Heart left ventricle (tissue), 16 donors: ENCODE results near the gene SLC12A4. TPM values are rescaled to one million over a fixed set of nuclear protein-coding genes. Genes with fewer than 3 reads are reported as not detected.
A peak's percentile ranks its signal among the peaks of the same experiment; 100 is the strongest.

Experiments
- ATAC-seq, 4 donors: fragments of 200-7000 bp; cut with Tn5 transposase; one replicate each; pipeline ENCODE4 v1.9.1; 2020 to 2022; ENCODE audit warnings: moderate library complexity in 4 of 4, mild to moderate bottlenecking in 3 of 4, moderate number of reproducible peaks in 1 of 4
- DNase-seq, 5 donors: peaks; one replicate each; pipeline ENCODE4 v3.0.0-alpha.2; 2020
- H3K27ac ChIP-seq, 12 donors: fragments of 200-600 bp; sonication (generic) in 4 of 12; one replicate each; pipeline versions ENCODE4 v1.5.0 to v1.8.0; 2016 to 2022; ENCODE audit warnings: mild to moderate bottlenecking in 2 of 12
- H3K27me3 ChIP-seq, 9 donors: fragments of 200-600 bp; sonication (generic) in 2 of 9; one replicate each; pipeline versions ENCODE4 v1.5.1 to v1.8.0; 2016 to 2022; ENCODE audit warnings: mild to moderate bottlenecking in 3 of 9
- H3K36me3 ChIP-seq, 9 donors: fragments of 200-600 bp; sonication (generic) in 2 of 9; one replicate each; pipeline versions ENCODE4 v1.5.0 to v1.8.0; 2018 to 2022; ENCODE audit warnings: mild to moderate bottlenecking in 2 of 9
- H3K4me1 ChIP-seq, 12 donors: fragments of 200-600 bp; sonication (generic) in 4 of 12; one replicate each; pipeline versions ENCODE4 v1.5.0 to v1.8.0; 2016 to 2022; ENCODE audit warnings: mild to moderate bottlenecking in 3 of 12
- H3K4me3 ChIP-seq, 12 donors: fragments of 200-600 bp; sonication (generic) in 4 of 12; one replicate each; pipeline versions ENCODE4 v1.5.0 to v1.8.0; 2017 to 2022; ENCODE audit warnings: mild to moderate bottlenecking in 9 of 12, moderate library complexity in 4 of 12
- H3K9me3 ChIP-seq, 12 donors: fragments of 200-600 bp; sonication (generic) in 4 of 12; one replicate each; pipeline versions ENCODE4 v1.5.0 to v1.8.0; 2016 to 2022; ENCODE audit warnings: mild to moderate bottlenecking in 1 of 12
- POLR2A ChIP-seq, 2 donors: fragments of 450-650 bp; IDR thresholded peaks; one replicate each; pipeline ENCODE4 v1.6.1; 2017; ENCODE audit warnings: antibody characterized with exemption in 2 of 2, mild to moderate bottlenecking in 2 of 2, moderate library complexity in 2 of 2
- WGBS, 4 donors: extraction: QIAGEN DNeasy Blood & Tissue Kit in 2 of 4; methylation state at CpG; one replicate each; pipeline versions ENCODE4 v1.1.5 to v1.1.7; 2013 to 2018; 5-methylcytosine and 5-hydroxymethylcytosine counted together
- intact Hi-C, 10 donors: fragments of 100-400 bp; cut with DNase I; formaldehyde crosslinking; loops; one replicate each; pipeline versions ENCODE4 v1.11.1 to v1.14.2; 2022
- polyA plus RNA-seq, 2 donors: library from polyadenylated mRNA; stranded (reverse); fragments of 200-250 nt; gene quantifications; one replicate each; pipeline ENCODE4 v1.2.3, GENCODE V29; 2013
- total RNA-seq, 9 donors: library from RNA; depleted of rRNA in 2 of 9; stranded (reverse); fragments of >200 nt in 2 of 9; fragmentation: NEBNext Ultra II Directional in 3 of 9; extraction: Animal tissue kit (Norgen Biotek cat#: 25700) in 3 of 9; gene quantifications; one replicate each; pipeline versions ENCODE4 v1.1.0 to v1.2.4, GENCODE V29; 2016 to 2023
- TF ChIP-seq, protein P1 (sequence below), 12 donors: fragments of 200-600 bp; sonication (generic) in 4 of 12; IDR thresholded peaks; one replicate each; pipeline versions ENCODE4 v1.5.0 to v1.8.0; 2018 to 2022; ENCODE audit warnings: antibody characterized with exemption in 12 of 12, mild to moderate bottlenecking in 5 of 12
- donor health status: ischemic (EF 13 %, LVEDD 7.1; RV severe dilation, severe dysfunction).
- donor health status: healthy with polysubstance abuse.
- donor health status: DM: no; HTN: yes; CAD: no.
- donor health status: DM: no; HTN: no; CAD: no.
- donor health status: ischemic (EF 25% LVEDD 6.9; RV normal size, moderate dysfunction).
- donor health status: ischemic (EF 25% LVEDD 5.7; RV mildly dilated, moderate dysfunction).
- donor health status: healthy.
- donor health status: DM: yes; HTN: yes; CAD: no.
- donor health status: ischemic (EF 35%, LVEDD 5.7; RV mildly dilated, moderate dysfunction).
- donor health status: nonischemic (EF 11% LVEDD 7.7; RV severe dilation, severe dysfunction).
- donor health status: DM: yes; HTN: yes; CAD: no.
- donor health status: PGD.
- donor health status: ischemic (EF 29% LVEDD 5.4; RV normal size, mild dysfunction).
- donor health status: nonischemic (EF 23%, LVEDD 6.1; RV moderate dilation, normal function).

The SLC12A4 gene
- total and polyA plus RNA-seq, 11 donors, result 64.6 to 92.2 (median 85.9) TPM

DNA sequence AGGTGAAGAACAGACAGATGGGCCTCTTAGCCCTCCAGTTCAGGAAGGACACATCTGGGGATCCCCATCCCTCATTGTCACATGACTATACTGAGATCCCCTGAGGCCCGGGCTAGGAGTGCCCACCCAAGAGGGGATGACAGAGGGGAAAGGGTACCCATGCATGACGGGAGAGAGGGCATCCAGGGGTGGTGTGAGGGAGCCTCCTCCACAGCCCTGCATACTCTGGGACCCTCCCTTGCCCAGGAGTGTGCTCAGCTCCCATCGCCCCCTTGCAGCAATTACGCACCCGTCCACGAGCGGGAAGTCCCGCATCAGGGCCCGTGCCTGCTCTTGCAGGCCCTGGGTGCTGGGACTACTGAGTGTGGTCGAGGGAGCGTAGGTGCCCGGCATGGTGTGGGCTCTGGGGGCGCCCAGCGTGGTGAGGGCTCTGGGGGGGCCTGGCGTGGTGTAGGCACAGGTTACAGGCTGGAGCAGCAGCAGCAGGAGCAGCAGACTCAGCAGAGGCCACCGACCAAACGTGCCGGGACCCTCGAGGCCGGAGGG, 24.3 kb upstream of the SLC12A4 start:
- Histone ChIP-seq H3K9me3 (no peaks in the 10 kb centered on the region), H3K4me3 (peak overlapping the region in 7 of 12 donors; percentile 34 to 54 (median 51)), H3K36me3 (peaks cover 0 to 13% (median 0%) of the 10 kb centered on the region in 9 donors), H3K27ac (peak overlapping the region in 10 of 12 donors; percentile 67 to 88 (median 83)), H3K27me3 (no peaks in the 10 kb centered on the region), H3K4me1 (peaks cover 0 to 36% (median 11%) of the 10 kb centered on the region in 12 donors)
- WGBS, 4 donors, result 77 to 81% (median 78%) methylated on average over 19 to 20 of the region's 20 CpGs
- no peak for TF ChIP-seq POLR2A (IDR thresholded peaks at IDR 0.05)
- TF ChIP-seq, protein P1, sequence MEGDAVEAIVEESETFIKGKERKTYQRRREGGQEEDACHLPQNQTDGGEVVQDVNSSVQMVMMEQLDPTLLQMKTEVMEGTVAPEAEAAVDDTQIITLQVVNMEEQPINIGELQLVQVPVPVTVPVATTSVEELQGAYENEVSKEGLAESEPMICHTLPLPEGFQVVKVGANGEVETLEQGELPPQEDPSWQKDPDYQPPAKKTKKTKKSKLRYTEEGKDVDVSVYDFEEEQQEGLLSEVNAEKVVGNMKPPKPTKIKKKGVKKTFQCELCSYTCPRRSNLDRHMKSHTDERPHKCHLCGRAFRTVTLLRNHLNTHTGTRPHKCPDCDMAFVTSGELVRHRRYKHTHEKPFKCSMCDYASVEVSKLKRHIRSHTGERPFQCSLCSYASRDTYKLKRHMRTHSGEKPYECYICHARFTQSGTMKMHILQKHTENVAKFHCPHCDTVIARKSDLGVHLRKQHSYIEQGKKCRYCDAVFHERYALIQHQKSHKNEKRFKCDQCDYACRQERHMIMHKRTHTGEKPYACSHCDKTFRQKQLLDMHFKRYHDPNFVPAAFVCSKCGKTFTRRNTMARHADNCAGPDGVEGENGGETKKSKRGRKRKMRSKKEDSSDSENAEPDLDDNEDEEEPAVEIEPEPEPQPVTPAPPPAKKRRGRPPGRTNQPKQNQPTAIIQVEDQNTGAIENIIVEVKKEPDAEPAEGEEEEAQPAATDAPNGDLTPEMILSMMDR (IDR thresholded peaks at IDR 0.05), result no peak
- ATAC-seq (peak in 3 of 4 donors; percentile 5 to 35 (median 8)), DNase-seq (no peak)
- intact Hi-C loops, result loop anchor here (1.0 to 10.0 kb wide), 9 partner anchors 48 to 240 kb away; no protein-coding TSS in a partner anchor

DNA sequence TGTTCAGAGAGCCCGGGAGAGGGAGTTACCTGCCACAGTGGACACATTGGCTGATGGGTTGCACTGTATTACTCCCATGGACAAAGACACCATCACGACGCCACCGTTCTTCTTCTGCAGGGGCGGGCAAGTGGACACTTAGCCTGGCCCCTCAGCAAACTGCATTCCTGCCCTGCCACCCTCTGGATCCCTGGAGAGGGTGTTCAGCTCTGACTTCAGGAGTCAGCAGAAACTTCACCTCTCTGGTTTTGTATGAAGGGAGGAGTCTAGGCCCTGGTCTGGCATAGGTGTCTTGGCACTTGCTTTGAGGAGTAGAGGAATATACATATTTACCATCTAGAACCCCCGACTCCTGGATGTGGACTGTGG, 21.6 kb upstream of the SLC12A4 start:
- TF ChIP-seq POLR2A (IDR thresholded peaks at IDR 0.05), result no peak
- TF ChIP-seq, protein P1 (IDR thresholded peaks at IDR 0.05), result no peak
- ATAC-seq, result no peak
- no peak for DNase-seq
- WGBS, 4 donors, result 73 to 81% (median 78%) methylated on average over 6 of the region's 6 CpGs
- peaks cover 4 to 35% (median 21%) of the 10 kb centered on the region in 12 donors for H3K4me1 ChIP-seq
- H3K36me3 ChIP-seq, result peaks cover 0 to 13% (median 0%) of the 10 kb centered on the region in 9 donors
- H3K27ac ChIP-seq, result no peak overlapping the region
- no peak overlapping the region for H3K4me3 ChIP-seq
- H3K9me3 ChIP-seq, result no peaks in the 10 kb centered on the region
- intact Hi-C loops, result loop anchor here in 6 of 10 donors (5.0 to 10.0 kb wide), 6 partner anchors 52 to 242 kb away; no protein-coding TSS in a partner anchor
- H3K27me3 ChIP-seq, result no peaks in the 10 kb centered on the region

- DNase-seq (no peak), ATAC-seq (no peak)
- Histone ChIP-seq H3K4me1 (peaks cover 7 to 41% (median 27%) of the 10 kb centered on the region in 12 donors), H3K9me3 (no peaks in the 10 kb centered on the region), H3K36me3 (peaks cover 0 to 13% (median 0%) of the 10 kb centered on the region in 9 donors), H3K4me3 (no peak overlapping the region), H3K27ac (no peak overlapping the region), H3K27me3 (no peaks in the 10 kb centered on the region)
- intact Hi-C loops, result loop anchor here in 6 of 10 donors (5.0 to 10.0 kb wide), 6 partner anchors 53 to 243 kb away; no protein-coding TSS in a partner anchor
- TF ChIP-seq, protein P1 (IDR thresholded peaks at IDR 0.05), result no peak
- no peak for TF ChIP-seq POLR2A (IDR thresholded peaks at IDR 0.05)
- 84 to 89% (median 86%) methylated on average over 8 of the region's 8 CpGs for WGBS, 4 donors
These were observed 21.0 kb upstream of the SLC12A4 start for GRCh38 chr16:67989322-67990017.

DNA sequence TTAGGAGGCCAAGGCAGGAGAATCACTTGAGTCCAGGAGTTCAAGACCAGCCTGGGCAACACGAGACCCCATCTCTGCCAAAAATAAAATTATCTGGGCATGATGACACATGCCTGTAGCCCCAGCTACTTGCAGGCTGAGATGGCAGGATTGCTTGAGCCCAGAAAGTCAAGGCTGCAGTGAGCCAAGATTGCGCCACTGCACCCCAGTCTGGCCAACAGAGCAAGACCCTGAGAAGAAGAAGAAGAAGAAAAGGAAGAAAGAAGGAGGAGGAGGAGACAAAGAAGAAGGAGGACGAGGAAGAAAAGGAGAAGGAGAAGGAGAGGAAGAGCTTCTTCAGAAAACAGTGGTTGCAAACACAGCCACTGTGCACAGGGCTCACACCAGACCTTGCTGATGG, 20.2 kb upstream of the SLC12A4 start:
- WGBS, 4 donors, result 84 to 91% (median 89%) methylated on average over 3 of the region's 3 CpGs
- Histone ChIP-seq H3K27me3 (no peaks in the 10 kb centered on the region), H3K27ac (no peak overlapping the region), H3K4me1 (peaks cover 7 to 44% (median 29%) of the 10 kb centered on the region in 12 donors), H3K9me3 (no peaks in the 10 kb centered on the region), H3K36me3 (peaks cover 0 to 13% (median 0%) of the 10 kb centered on the region in 9 donors), H3K4me3 (no peak overlapping the region)
- TF ChIP-seq, protein P1 (IDR thresholded peaks at IDR 0.05), result no peak
- TF ChIP-seq POLR2A (IDR thresholded peaks at IDR 0.05), result no peak
- no peak for DNase-seq
- intact Hi-C loops, result no loop called here
- ATAC-seq, result no peak
